Glomerular visceral epithelial cell (primary cell): ENCODE data around the gene NRN1L.

Experiments used
- DNase-seq: peaks from one replicate; pipeline ENCODE4 v3.0.0-alpha.2; 2016; ENCODE audit errors: extremely low spot score

The NRN1L gene

GRCh38 chr16:67935402-67936123 lies 50.9 kb downstream of the NRN1L start:
- peak; percentile 96 for DNase-seq
